ENCODE measurements around the gene CX3CR1.

Gene CX3CR1

DNA sequence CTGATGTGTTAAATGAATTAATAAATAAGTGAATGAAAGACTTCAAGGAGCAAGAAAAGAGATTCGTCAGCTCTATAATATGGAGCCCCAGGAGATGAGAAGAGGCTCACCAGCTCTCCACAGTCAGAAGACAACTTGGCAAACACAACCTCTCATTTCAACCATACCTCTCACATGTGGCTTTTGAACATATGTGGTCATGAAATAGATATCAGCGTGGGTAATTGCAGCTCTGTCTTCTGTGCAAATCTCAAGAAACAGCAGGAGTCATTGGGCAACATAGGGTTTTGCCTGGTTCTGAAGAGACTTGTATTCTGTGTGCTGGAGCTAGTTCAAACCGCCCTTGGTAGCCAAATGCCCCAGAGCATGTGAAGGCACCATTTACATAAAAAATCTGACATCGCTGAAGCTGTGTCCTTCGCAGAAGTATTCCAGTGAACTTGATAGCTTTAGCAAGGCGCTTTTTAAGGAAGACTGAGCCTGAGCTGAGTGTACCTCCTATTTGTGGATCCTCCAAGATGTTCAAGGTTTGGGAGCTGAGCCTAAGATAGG is 8.4 kb downstream of the CX3CR1 start:
- ChIA-PET POLR2A (ENCODE audit: low non-redundant PET) (no interaction called here), CTCF (no interaction called here)
- DNase-seq (ENCODE audit: low spot score): no peak
- no peak overlapping the region for H3K27ac ChIP-seq
- TF ChIP-seq, protein P1, sequence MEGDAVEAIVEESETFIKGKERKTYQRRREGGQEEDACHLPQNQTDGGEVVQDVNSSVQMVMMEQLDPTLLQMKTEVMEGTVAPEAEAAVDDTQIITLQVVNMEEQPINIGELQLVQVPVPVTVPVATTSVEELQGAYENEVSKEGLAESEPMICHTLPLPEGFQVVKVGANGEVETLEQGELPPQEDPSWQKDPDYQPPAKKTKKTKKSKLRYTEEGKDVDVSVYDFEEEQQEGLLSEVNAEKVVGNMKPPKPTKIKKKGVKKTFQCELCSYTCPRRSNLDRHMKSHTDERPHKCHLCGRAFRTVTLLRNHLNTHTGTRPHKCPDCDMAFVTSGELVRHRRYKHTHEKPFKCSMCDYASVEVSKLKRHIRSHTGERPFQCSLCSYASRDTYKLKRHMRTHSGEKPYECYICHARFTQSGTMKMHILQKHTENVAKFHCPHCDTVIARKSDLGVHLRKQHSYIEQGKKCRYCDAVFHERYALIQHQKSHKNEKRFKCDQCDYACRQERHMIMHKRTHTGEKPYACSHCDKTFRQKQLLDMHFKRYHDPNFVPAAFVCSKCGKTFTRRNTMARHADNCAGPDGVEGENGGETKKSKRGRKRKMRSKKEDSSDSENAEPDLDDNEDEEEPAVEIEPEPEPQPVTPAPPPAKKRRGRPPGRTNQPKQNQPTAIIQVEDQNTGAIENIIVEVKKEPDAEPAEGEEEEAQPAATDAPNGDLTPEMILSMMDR (conservative IDR thresholded peaks at IDR 0.05; ENCODE audit: low read depth): no peak

DNA sequence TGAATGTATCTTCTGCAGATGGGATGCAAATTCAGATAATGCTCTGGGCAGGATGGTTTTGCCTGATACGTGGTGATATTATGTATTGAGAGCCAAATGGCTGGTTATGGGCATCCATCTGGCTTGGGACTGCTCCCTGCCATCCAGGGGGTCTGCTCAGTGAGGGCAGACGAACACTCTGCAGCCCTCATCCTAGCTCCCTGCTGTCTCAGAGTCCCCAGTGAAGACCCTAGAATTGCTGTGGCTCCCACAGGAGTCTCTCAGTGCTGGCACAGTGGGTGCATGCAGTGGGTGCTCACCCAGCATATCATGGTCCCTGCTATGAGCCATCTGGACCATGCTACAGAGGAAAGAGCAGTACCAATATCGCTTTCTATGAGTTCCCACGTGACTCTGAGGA is 10.3 kb downstream of the CX3CR1 start:
- no peak for DNase-seq (ENCODE audit: low spot score)
- no peak overlapping the region for H3K27ac ChIP-seq
- POLR2A ChIA-PET (ENCODE audit: low non-redundant PET): no interaction called here
- TF ChIP-seq, protein P1 (conservative IDR thresholded peaks at IDR 0.05; ENCODE audit: low read depth): no peak
- CTCF ChIA-PET: no interaction called here

DNA sequence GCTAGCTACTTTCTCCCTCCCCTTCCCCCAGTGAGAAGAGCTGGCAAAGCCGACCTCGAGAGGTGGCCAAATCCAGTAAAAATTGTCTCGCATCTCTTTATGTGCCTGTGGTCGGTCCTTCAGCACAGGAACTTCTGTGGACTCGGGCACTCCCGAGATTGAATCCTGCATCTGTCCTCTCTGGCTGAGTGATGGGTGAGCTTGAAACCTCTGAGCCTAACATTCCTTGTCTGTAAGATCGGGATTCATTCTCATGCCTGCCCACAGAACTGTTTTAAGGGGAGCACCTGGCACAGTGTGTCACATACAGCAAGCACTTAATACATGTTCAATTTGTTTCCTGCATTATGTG is 11.3 kb downstream of the CX3CR1 start:
- TF ChIP-seq, protein P1 (conservative IDR thresholded peaks at IDR 0.05; ENCODE audit: low read depth): no peak
- ChIA-PET POLR2A (ENCODE audit: low non-redundant PET) (no interaction called here), CTCF (no interaction called here)
- DNase-seq (ENCODE audit: low spot score): no peak
- no peak overlapping the region for H3K27ac ChIP-seq

DNA sequence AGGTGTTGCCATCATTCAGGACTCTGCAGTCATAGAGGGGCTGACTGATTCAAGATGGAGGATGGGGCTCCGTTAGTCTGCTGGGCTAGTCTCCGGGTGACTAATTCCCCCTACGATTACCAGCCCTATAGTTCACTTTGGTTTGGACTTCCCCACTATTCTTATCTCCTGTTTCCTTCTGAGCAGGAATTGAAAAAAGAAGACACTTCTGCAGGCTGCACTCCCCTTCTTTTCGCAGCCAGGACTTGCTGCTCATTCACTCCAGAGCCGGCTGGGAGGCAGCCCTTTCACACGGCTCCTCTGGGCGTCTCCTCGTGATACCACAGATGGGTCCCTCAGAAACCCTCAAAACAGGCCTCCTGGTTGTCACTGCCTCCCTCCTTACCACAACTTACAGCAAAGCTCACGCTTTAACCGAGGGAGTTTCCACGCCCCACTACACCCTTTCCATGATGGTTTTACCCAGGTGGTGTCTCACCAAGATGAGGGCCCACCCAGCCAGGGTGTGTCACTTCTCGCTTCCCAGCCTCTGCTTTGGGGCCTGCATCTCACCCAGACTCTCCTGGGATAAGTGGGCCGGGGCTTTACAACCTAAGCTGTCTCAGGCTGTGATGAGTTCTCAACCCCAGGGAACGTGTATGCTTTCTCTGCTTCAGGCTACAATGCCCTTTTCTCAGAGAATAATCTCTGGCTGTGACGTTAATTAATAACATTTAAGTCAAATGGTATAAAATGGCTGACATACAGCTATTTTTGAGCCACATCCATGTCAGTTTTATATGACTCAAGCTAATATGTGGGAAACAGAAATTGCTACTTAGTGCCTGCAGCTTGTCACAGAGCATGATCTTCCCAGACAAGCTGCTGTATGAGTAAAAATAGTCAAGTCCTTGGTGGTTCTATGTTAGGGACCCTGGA is 11.9 kb downstream of the CX3CR1 start:
- no peak for DNase-seq (ENCODE audit: low spot score)
- TF ChIP-seq, protein P1 (conservative IDR thresholded peaks at IDR 0.05; ENCODE audit: low read depth): no peak
- POLR2A ChIA-PET (ENCODE audit: low non-redundant PET): no interaction called here
- CTCF ChIA-PET: no interaction called here
- no peak overlapping the region for H3K27ac ChIP-seq

DNA sequence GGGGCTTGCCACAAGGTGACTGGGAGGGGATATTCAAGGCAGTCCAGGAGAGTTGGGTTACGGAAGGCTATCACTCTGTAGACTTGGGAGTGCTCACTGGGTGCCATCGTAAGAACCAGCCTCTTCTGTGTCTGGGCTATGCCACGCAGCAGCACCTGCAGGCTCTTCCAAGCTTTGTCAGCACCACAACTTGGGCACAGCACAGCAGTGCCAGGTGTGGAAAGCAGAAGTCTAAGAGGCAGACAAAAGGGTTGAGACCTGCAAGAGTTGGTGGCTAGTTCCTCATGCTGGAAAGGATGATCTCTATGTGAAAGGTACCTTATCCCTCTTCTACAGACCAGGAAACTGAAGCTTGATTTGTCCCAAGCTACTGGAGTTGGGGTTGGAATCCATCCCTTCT is 15.8 kb downstream of the CX3CR1 start:
- TF ChIP-seq, protein P1 (conservative IDR thresholded peaks at IDR 0.05; ENCODE audit: low read depth): no peak
- ChIA-PET CTCF (no interaction called here), POLR2A (ENCODE audit: low non-redundant PET) (no interaction called here)
- DNase-seq (ENCODE audit: low spot score): no peak
- no peak overlapping the region for H3K27ac ChIP-seq

DNA sequence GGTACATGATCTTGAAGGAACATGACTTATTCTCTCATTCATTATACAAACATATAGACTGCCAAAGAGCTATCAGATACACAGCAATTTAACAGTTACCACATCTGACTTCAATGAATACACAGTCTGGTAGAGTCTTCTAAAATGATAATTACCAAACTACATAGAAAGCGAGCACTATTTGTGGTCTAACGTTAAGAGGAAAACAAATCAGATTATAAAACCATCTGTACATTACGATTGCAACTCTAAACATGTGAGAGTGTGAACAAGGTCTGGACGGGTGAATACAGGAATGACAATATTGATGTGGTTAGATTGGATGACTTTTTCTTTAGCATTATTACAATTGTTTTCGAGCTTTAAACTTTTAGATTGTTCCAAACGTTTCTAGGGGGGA is 16.3 kb downstream of the CX3CR1 start:
- ChIA-PET POLR2A (ENCODE audit: low non-redundant PET) (no interaction called here), CTCF (no interaction called here)
- no peak overlapping the region for H3K27ac ChIP-seq
- DNase-seq (ENCODE audit: low spot score): no peak
- TF ChIP-seq, protein P1 (conservative IDR thresholded peaks at IDR 0.05; ENCODE audit: low read depth): no peak
